ENCODE measurements around the gene SPTBN1.

SPTBN1 gene

DNA sequence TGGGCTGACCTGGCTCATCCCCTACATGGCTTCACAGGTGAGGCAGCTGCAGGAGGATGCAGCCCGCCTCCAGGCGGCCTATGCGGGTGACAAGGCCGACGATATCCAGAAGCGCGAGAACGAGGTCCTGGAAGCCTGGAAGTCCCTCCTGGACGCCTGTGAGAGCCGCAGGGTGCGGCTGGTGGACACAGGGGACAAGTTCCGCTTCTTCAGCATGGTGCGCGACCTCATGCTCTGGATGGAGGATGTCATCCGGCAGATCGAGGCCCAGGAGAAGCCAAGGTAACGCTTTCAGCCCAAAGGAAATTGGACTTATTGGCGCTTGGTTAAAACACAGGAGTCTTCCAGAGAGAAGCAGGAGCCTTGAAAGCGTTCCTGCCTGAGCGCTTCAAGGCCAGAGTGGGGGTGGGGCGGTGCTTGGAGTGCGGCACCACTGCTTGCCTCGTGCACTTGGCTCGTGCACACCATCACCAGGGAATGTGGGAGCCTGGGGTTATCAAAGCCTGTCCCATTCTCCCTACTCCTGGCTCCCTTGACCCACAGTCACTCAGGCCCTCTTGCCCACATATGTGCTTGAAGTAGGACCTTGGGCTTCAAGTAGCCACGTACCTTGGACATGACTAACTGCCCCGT is 197.6 kb downstream of the SPTBN1 start:
- no peak overlapping the region for H3K4me3 ChIP-seq (ENCODE audit: low read depth in 1 of 2, low read length in 2 of 2)
- no peaks in the 10 kb centered on the region for H3K27me3 ChIP-seq (ENCODE audit: control insufficient read depth in 1 of 2, insufficient read depth in 2 of 2, low read length in 2 of 2)
- no peak overlapping the region for H3K9ac ChIP-seq (ENCODE audit: low read depth in 1 of 2, low read length in 2 of 2)
- peaks cover 78 to 98% of the 10 kb centered on the region in 2 donors for H3K36me3 ChIP-seq (ENCODE audit: control insufficient read depth in 1 of 2, insufficient read depth in 2 of 2, low read length in 2 of 2)
- H3K9me3 ChIP-seq (ENCODE audit: control insufficient read depth in 1 of 2, low read length in 2 of 2) = no peaks in the 10 kb centered on the region
- no peak overlapping the region for H3K27ac ChIP-seq (ENCODE audit: low read depth, low read length)
- no peaks in the 10 kb centered on the region for H3K4me1 ChIP-seq (ENCODE audit: control insufficient read depth in 1 of 2, insufficient read depth in 2 of 2, low read length in 2 of 2)

- Histone ChIP-seq H3K36me3 (ENCODE audit: control insufficient read depth in 1 of 2, insufficient read depth in 2 of 2, low read length in 2 of 2) (peaks cover 77 to 98% of the 10 kb centered on the region in 2 donors), H3K27ac (ENCODE audit: low read depth, low read length) (no peak overlapping the region), H3K4me1 (ENCODE audit: control insufficient read depth in 1 of 2, insufficient read depth in 2 of 2, low read length in 2 of 2) (no peaks in the 10 kb centered on the region), H3K9me3 (ENCODE audit: control insufficient read depth in 1 of 2, low read length in 2 of 2) (no peaks in the 10 kb centered on the region), H3K4me3 (ENCODE audit: low read depth in 1 of 2, low read length in 2 of 2) (no peak overlapping the region), H3K27me3 (ENCODE audit: control insufficient read depth in 1 of 2, insufficient read depth in 2 of 2, low read length in 2 of 2) (no peaks in the 10 kb centered on the region), H3K9ac (ENCODE audit: low read depth in 1 of 2, low read length in 2 of 2) (no peak overlapping the region)
Measured at GRCh38 chr2:54655046-54655809, 199.1 kb downstream of the SPTBN1 start.

DNA sequence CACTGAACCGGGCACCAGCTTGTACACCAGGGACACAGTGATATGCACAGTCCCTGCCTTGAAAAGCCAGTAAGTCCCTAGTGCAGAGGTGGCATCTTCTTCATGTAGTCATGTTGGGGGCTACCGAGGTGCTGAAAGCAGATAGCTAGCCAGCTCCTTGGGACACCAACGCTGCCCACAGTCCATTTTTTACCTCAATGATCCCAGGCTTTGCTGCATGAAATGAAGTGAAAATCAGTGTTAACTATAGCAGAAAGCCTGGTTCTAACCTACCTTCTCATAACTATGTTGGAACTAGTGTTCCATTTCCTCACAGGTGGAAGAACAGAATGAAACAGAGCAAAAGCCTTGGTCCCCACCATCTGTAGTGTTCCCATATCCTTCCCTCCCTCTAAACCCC is 200.7 kb downstream of the SPTBN1 start:
- Histone ChIP-seq H3K9ac (ENCODE audit: low read depth in 1 of 2, low read length in 2 of 2) (no peak overlapping the region), H3K27ac (ENCODE audit: low read depth, low read length) (no peak overlapping the region), H3K4me1 (ENCODE audit: control insufficient read depth in 1 of 2, insufficient read depth in 2 of 2, low read length in 2 of 2) (no peaks in the 10 kb centered on the region), H3K4me3 (ENCODE audit: low read depth in 1 of 2, low read length in 2 of 2) (no peak overlapping the region), H3K27me3 (ENCODE audit: control insufficient read depth in 1 of 2, insufficient read depth in 2 of 2, low read length in 2 of 2) (no peaks in the 10 kb centered on the region), H3K9me3 (ENCODE audit: control insufficient read depth in 1 of 2, low read length in 2 of 2) (no peaks in the 10 kb centered on the region), H3K36me3 (ENCODE audit: control insufficient read depth in 1 of 2, insufficient read depth in 2 of 2, low read length in 2 of 2) (peaks cover 72 to 97% of the 10 kb centered on the region in 2 donors)

GRCh38 chr2:54657664-54658083 is 201.5 kb downstream of the SPTBN1 start:
- Histone ChIP-seq H3K36me3 (ENCODE audit: control insufficient read depth in 1 of 2, insufficient read depth in 2 of 2, low read length in 2 of 2) (peaks cover 70 to 97% of the 10 kb centered on the region in 2 donors), H3K4me1 (ENCODE audit: control insufficient read depth in 1 of 2, insufficient read depth in 2 of 2, low read length in 2 of 2) (no peaks in the 10 kb centered on the region), H3K4me3 (ENCODE audit: low read depth in 1 of 2, low read length in 2 of 2) (no peak overlapping the region), H3K9me3 (ENCODE audit: control insufficient read depth in 1 of 2, low read length in 2 of 2) (no peaks in the 10 kb centered on the region), H3K9ac (ENCODE audit: low read depth in 1 of 2, low read length in 2 of 2) (no peak overlapping the region), H3K27ac (ENCODE audit: low read depth, low read length) (no peak overlapping the region), H3K27me3 (ENCODE audit: control insufficient read depth in 1 of 2, insufficient read depth in 2 of 2, low read length in 2 of 2) (no peaks in the 10 kb centered on the region)

DNA sequence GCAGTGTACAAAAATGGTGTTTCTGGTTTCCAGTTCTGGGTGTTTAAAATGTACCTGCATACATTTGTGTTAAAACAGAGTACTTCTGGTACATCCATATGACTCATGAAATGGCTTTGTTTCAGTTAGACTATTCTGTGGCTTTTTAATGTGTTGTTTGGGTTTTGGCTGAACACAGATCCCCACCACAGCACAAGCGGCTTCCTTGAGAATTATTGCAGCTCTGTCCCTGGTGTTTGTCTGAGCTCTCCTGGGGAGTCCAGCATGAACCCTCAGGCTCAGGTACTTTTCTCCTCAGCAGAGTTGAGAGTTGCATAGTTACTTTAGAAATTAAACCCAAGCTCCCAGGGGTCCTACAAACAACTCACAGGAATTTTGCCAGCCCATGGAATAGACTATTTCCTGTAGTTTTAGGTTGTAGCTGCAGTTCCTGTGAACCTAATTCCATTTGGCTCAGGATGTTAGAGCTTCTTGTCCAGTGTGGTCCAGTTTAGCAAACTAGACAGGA is 202.5 kb downstream of the SPTBN1 start:
- Histone ChIP-seq H3K9me3 (ENCODE audit: control insufficient read depth in 1 of 2, low read length in 2 of 2) (no peaks in the 10 kb centered on the region), H3K36me3 (ENCODE audit: control insufficient read depth in 1 of 2, insufficient read depth in 2 of 2, low read length in 2 of 2) (peaks cover 68 to 97% of the 10 kb centered on the region in 2 donors), H3K4me1 (ENCODE audit: control insufficient read depth in 1 of 2, insufficient read depth in 2 of 2, low read length in 2 of 2) (no peaks in the 10 kb centered on the region), H3K27ac (ENCODE audit: low read depth, low read length) (no peak overlapping the region), H3K4me3 (ENCODE audit: low read depth in 1 of 2, low read length in 2 of 2) (no peak overlapping the region), H3K27me3 (ENCODE audit: control insufficient read depth in 1 of 2, insufficient read depth in 2 of 2, low read length in 2 of 2) (no peaks in the 10 kb centered on the region), H3K9ac (ENCODE audit: low read depth in 1 of 2, low read length in 2 of 2) (no peak overlapping the region)

- Histone ChIP-seq H3K9ac (ENCODE audit: low read depth in 1 of 2, low read length in 2 of 2) (no peak overlapping the region), H3K27ac (ENCODE audit: low read depth, low read length) (no peak overlapping the region), H3K36me3 (ENCODE audit: control insufficient read depth in 1 of 2, insufficient read depth in 2 of 2, low read length in 2 of 2) (peaks cover 63 to 95% of the 10 kb centered on the region in 2 donors)
Measured at GRCh38 chr2:54659527-54659926, 203.4 kb downstream of the SPTBN1 start.

DNA sequence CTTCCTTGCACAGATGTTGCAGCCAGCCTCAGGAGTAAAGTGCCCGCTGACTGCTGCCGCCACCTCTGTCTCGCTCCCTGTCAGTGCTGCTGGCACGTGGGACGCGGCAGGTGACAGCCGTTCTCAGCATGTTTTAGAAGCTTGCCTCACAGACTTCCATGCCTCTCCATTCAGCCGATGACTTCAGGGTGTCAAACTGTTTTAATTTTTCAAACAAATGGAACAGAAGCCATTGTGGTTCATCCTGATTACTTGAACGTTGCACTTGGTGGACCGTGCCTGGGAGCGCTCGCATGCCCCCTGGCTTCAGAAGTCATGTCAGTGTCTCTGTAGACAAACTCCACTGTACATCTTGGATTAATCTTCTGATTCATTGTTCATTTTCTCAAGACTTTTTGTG is 204.6 kb downstream of the SPTBN1 start:
- Histone ChIP-seq H3K9me3 (ENCODE audit: control insufficient read depth in 1 of 2, low read length in 2 of 2) (no peaks in the 10 kb centered on the region), H3K27ac (ENCODE audit: low read depth, low read length) (no peak overlapping the region), H3K4me1 (ENCODE audit: control insufficient read depth in 1 of 2, insufficient read depth in 2 of 2, low read length in 2 of 2) (peaks cover 0 to 6% of the 10 kb centered on the region in 2 donors), H3K36me3 (ENCODE audit: control insufficient read depth in 1 of 2, insufficient read depth in 2 of 2, low read length in 2 of 2) (peaks cover 58 to 93% of the 10 kb centered on the region in 2 donors), H3K9ac (ENCODE audit: low read depth in 1 of 2, low read length in 2 of 2) (no peak overlapping the region), H3K27me3 (ENCODE audit: control insufficient read depth in 1 of 2, insufficient read depth in 2 of 2, low read length in 2 of 2) (no peaks in the 10 kb centered on the region), H3K4me3 (ENCODE audit: low read depth in 1 of 2, low read length in 2 of 2) (no peak overlapping the region)

More at GRCh38 chr2:54659527-54659926, 203.4 kb downstream of the SPTBN1 start:
- Histone ChIP-seq H3K9me3 (ENCODE audit: control insufficient read depth in 1 of 2, low read length in 2 of 2) (no peaks in the 10 kb centered on the region), H3K4me1 (ENCODE audit: control insufficient read depth in 1 of 2, insufficient read depth in 2 of 2, low read length in 2 of 2) (no peaks in the 10 kb centered on the region), H3K27me3 (ENCODE audit: control insufficient read depth in 1 of 2, insufficient read depth in 2 of 2, low read length in 2 of 2) (no peaks in the 10 kb centered on the region), H3K4me3 (ENCODE audit: low read depth in 1 of 2, low read length in 2 of 2) (no peak overlapping the region)

DNA sequence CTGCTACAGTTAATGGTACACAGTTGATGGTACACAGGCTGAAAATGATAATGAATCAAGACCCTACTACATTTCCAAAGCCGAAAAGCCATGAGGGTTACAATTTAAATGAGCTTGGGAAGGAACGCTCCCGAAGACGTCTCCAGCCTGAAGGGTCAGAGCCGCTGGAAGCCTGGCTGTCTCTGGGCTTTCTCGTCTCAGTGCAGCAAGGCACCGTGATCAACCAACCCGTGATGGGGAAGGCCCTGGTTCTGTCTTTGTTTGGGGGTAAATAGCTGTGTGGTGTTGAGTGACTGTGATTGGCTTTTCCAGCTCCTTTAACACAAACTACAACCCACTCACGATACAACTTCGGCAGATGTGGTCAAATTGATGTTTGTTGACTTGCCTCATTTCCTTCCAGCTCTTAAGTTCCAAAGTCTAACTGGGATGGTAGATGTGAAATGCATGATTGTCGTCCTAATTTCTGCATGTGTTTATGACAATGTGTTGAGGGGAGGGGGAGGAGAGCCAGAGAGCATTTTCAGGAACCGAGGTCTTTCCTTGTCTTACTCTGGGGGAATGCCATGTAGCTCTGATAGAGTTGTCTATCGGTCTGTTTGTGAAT is 207.4 kb downstream of the SPTBN1 start:
- Histone ChIP-seq H3K9ac (ENCODE audit: low read depth in 1 of 2, low read length in 2 of 2) (no peak overlapping the region), H3K27me3 (ENCODE audit: control insufficient read depth in 1 of 2, insufficient read depth in 2 of 2, low read length in 2 of 2) (no peaks in the 10 kb centered on the region), H3K4me1 (ENCODE audit: control insufficient read depth in 1 of 2, insufficient read depth in 2 of 2, low read length in 2 of 2) (peaks cover 0 to 16% of the 10 kb centered on the region in 2 donors), H3K4me3 (ENCODE audit: low read depth in 1 of 2, low read length in 2 of 2) (no peak overlapping the region), H3K36me3 (ENCODE audit: control insufficient read depth in 1 of 2, insufficient read depth in 2 of 2, low read length in 2 of 2) (peaks cover 63 to 94% of the 10 kb centered on the region in 2 donors), H3K27ac (ENCODE audit: low read depth, low read length) (no peak overlapping the region), H3K9me3 (ENCODE audit: control insufficient read depth in 1 of 2, low read length in 2 of 2) (no peaks in the 10 kb centered on the region)

DNA sequence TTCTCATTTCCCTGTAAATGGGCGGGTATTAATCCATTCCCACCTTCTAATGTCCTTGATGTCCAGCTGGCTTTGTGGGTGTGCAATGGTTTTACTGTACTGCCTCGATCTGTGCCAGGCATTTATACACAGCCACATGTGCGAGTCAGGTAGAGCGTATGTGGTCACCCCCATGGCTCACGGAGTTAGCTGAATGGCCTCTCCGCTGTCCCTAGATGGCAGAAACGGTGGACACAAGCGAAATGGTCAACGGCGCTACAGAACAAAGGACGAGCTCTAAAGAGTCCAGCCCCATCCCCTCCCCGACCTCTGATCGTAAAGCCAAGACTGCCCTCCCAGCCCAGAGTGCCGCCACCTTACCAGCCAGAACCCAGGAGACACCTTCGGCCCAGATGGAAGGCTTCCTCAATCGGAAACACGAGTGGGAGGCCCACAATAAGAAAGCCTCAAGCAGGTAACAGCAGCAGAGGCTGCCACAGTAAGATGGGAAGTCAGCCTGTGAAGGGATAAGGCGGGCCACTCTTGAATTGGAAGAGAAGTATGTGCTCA is 208.2 kb downstream of the SPTBN1 start:
- Histone ChIP-seq H3K9ac (ENCODE audit: low read depth in 1 of 2, low read length in 2 of 2) (no peak overlapping the region), H3K36me3 (ENCODE audit: control insufficient read depth in 1 of 2, insufficient read depth in 2 of 2, low read length in 2 of 2) (peaks cover 62 to 93% of the 10 kb centered on the region in 2 donors), H3K4me3 (ENCODE audit: low read depth in 1 of 2, low read length in 2 of 2) (no peak overlapping the region), H3K27me3 (ENCODE audit: control insufficient read depth in 1 of 2, insufficient read depth in 2 of 2, low read length in 2 of 2) (no peaks in the 10 kb centered on the region), H3K4me1 (ENCODE audit: control insufficient read depth in 1 of 2, insufficient read depth in 2 of 2, low read length in 2 of 2) (peaks cover 0 to 16% of the 10 kb centered on the region in 2 donors), H3K27ac (ENCODE audit: low read depth, low read length) (no peak overlapping the region), H3K9me3 (ENCODE audit: control insufficient read depth in 1 of 2, low read length in 2 of 2) (no peaks in the 10 kb centered on the region)

- Histone ChIP-seq H3K9me3 (ENCODE audit: control insufficient read depth in 1 of 2, low read length in 2 of 2) (no peaks in the 10 kb centered on the region), H3K4me3 (ENCODE audit: low read depth in 1 of 2, low read length in 2 of 2) (no peak overlapping the region), H3K27ac (ENCODE audit: low read depth, low read length) (no peak overlapping the region), H3K27me3 (ENCODE audit: control insufficient read depth in 1 of 2, insufficient read depth in 2 of 2, low read length in 2 of 2) (no peaks in the 10 kb centered on the region), H3K36me3 (ENCODE audit: control insufficient read depth in 1 of 2, insufficient read depth in 2 of 2, low read length in 2 of 2) (peaks cover 61 to 93% of the 10 kb centered on the region in 2 donors), H3K9ac (ENCODE audit: low read depth in 1 of 2, low read length in 2 of 2) (no peak overlapping the region), H3K4me1 (ENCODE audit: control insufficient read depth in 1 of 2, insufficient read depth in 2 of 2, low read length in 2 of 2) (peaks cover 0 to 16% of the 10 kb centered on the region in 2 donors)
Measured at GRCh38 chr2:54665436-54665856, 209.3 kb downstream of the SPTBN1 start.

Measured in duodenal mucosa (tissue), 2 donors.